Endodermal cell (in vitro differentiated cells): ENCODE results near the gene DUS1L. TPM values are rescaled to one million over a fixed set of nuclear protein-coding genes. Genes with fewer than 3 reads are reported as not detected.

Experiments used
- DNase-seq: peaks from one replicate; pipeline ENCODE4 v3.0.0-alpha.2; 2017
- H3K27ac ChIP-seq: 2 replicates; pipeline ENCODE4 v1.5.1; 2013; ENCODE audit warnings: mild to moderate bottlenecking, low read depth, low read length, moderate library complexity
- H3K27me3 ChIP-seq: 2 replicates; pipeline ENCODE4 v1.6.1; 2013; ENCODE audit warnings: mild to moderate bottlenecking, low read length, moderate library complexity; ENCODE audit not compliant: insufficient read depth, control insufficient read depth, poor library complexity, severe bottlenecking
- H3K36me3 ChIP-seq: 2 replicates; pipeline ENCODE4 v1.7.0; 2013; ENCODE audit warnings: mild to moderate bottlenecking, low read length, moderate library complexity; ENCODE audit not compliant: control insufficient read depth, insufficient read depth
- H3K4me1 ChIP-seq: one replicate; pipeline ENCODE4 v1.7.0; 2013; ENCODE audit warnings: low read length; ENCODE audit not compliant: control insufficient read depth, insufficient read depth
- H3K4me3 ChIP-seq: 2 replicates; pipeline ENCODE4 v1.5.1; 2013; ENCODE audit warnings: mild to moderate bottlenecking, low read length, moderate library complexity
- H3K9ac ChIP-seq: 2 replicates; pipeline ENCODE4 v1.6.1; 2013; ENCODE audit warnings: mild to moderate bottlenecking, low read length, moderate library complexity; ENCODE audit not compliant: poor library complexity, severe bottlenecking; ENCODE audit errors: extremely low read depth
- H3K9me3 ChIP-seq: 2 replicates; pipeline ENCODE4 v1.6.1; 2013; ENCODE audit warnings: mild to moderate bottlenecking, low read length, moderate library complexity; ENCODE audit not compliant: control insufficient read depth
- H3K27ac Mint-ChIP-seq: 2 replicates; pipeline ENCODE4 v1.8.0; 2020; ENCODE audit warnings: mixed read lengths
- H3K27me3 Mint-ChIP-seq: 2 replicates; pipeline ENCODE4 v1.8.0; 2021; ENCODE audit warnings: mild to moderate bottlenecking, mixed read lengths; ENCODE audit not compliant: insufficient read depth
- H3K36me3 Mint-ChIP-seq: 2 replicates; pipeline ENCODE4 v1.8.0; 2020; ENCODE audit warnings: low read depth, mixed read lengths
- H3K4me1 Mint-ChIP-seq: 2 replicates; pipeline ENCODE4 v1.8.0; 2020; ENCODE audit warnings: mixed read lengths
- H3K4me3 Mint-ChIP-seq: 2 replicates; pipeline ENCODE4 v1.8.0; 2020; ENCODE audit warnings: mild to moderate bottlenecking, moderate library complexity, mixed read lengths
- H3K9me3 Mint-ChIP-seq: 2 replicates; pipeline ENCODE4 v1.8.0; 2020; ENCODE audit warnings: mild to moderate bottlenecking, mixed read lengths
- WGBS, 2 experiments: methylation state at CpG; one replicate each; pipeline versions ENCODE4 v1.1.5 to v1.1.7; 2013; ENCODE audit warnings: missing lambda C conversion rate in 2 of 2, mixed read lengths in 1 of 2; ENCODE audit not compliant: insufficient coverage in 1 of 2, insufficient read length in 1 of 2; 5-methylcytosine and 5-hydroxymethylcytosine counted together
- total RNA-seq, 2 donors: library from RNA; stranded (reverse); fragmentation: NEBNext Ultra II Directional in 1 of 2; extraction: Animal tissue kit (Norgen Biotek cat#: 25700) in 1 of 2; gene quantifications; 2 replicates in 1 of 2; 3 replicates in 1 of 2; pipeline ENCODE4 v1.2.1, GENCODE V29; 2021
- TF ChIP-seq, protein P1 (sequence below): fragments of 200-600 bp; sonication (generic); conservative IDR thresholded peaks from 2 replicates; pipeline ENCODE4 v1.5.0; 2021; ENCODE audit warnings: antibody characterized with exemption, mild to moderate bottlenecking

The DUS1L gene
- total RNA-seq, 2 donors from 2014 or later, result 85.3 to 108 TPM

- no peaks in the 10 kb centered on the region for H3K9me3 Mint-ChIP-seq
- TF ChIP-seq, protein P1, sequence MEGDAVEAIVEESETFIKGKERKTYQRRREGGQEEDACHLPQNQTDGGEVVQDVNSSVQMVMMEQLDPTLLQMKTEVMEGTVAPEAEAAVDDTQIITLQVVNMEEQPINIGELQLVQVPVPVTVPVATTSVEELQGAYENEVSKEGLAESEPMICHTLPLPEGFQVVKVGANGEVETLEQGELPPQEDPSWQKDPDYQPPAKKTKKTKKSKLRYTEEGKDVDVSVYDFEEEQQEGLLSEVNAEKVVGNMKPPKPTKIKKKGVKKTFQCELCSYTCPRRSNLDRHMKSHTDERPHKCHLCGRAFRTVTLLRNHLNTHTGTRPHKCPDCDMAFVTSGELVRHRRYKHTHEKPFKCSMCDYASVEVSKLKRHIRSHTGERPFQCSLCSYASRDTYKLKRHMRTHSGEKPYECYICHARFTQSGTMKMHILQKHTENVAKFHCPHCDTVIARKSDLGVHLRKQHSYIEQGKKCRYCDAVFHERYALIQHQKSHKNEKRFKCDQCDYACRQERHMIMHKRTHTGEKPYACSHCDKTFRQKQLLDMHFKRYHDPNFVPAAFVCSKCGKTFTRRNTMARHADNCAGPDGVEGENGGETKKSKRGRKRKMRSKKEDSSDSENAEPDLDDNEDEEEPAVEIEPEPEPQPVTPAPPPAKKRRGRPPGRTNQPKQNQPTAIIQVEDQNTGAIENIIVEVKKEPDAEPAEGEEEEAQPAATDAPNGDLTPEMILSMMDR, result no peak
- no peak overlapping the region for H3K9ac ChIP-seq
- no peak overlapping the region for H3K27ac Mint-ChIP-seq
- no peak overlapping the region for H3K4me3 Mint-ChIP-seq
- no peaks in the 10 kb centered on the region for H3K4me1 ChIP-seq
- H3K27me3 ChIP-seq, result no peaks in the 10 kb centered on the region
- H3K4me3 ChIP-seq, result no peak overlapping the region
- no peaks in the 10 kb centered on the region for H3K27me3 Mint-ChIP-seq
- no peak for DNase-seq
- H3K36me3 Mint-ChIP-seq, result peaks cover 8% of the 10 kb centered on the region
- WGBS, 2 experiments, result 94% methylated on average over 8 to 28 of the region's 28 CpGs
- no peaks in the 10 kb centered on the region for H3K9me3 ChIP-seq
- H3K4me1 Mint-ChIP-seq, result no peaks in the 10 kb centered on the region
- peaks cover 7% of the 10 kb centered on the region for H3K36me3 ChIP-seq
- H3K27ac ChIP-seq, result peak overlapping the region; percentile 24
These were observed 49.3 kb downstream of the DUS1L start for GRCh38 chr17:82016061-82016874.

GRCh38 chr17:82015311-82015971 lies 50.2 kb downstream of the DUS1L start:
- Histone ChIP-seq H3K4me1 (no peaks in the 10 kb centered on the region), H3K9me3 (no peaks in the 10 kb centered on the region), H3K36me3 (peaks cover 7% of the 10 kb centered on the region), H3K9ac (no peak overlapping the region), H3K27ac (peak overlapping the region; percentile 24), H3K27me3 (no peaks in the 10 kb centered on the region), H3K4me3 (no peak overlapping the region)
- Mint-ChIP-seq H3K9me3 (no peaks in the 10 kb centered on the region), H3K4me1 (no peaks in the 10 kb centered on the region), H3K27me3 (no peaks in the 10 kb centered on the region), H3K4me3 (no peak overlapping the region), H3K36me3 (peaks cover 8% of the 10 kb centered on the region), H3K27ac (no peak overlapping the region)
- 86 to 89% methylated on average over 6 to 22 of the region's 24 CpGs for WGBS, 2 experiments
- no peak for DNase-seq
- TF ChIP-seq, protein P1, result no peak

DNA sequence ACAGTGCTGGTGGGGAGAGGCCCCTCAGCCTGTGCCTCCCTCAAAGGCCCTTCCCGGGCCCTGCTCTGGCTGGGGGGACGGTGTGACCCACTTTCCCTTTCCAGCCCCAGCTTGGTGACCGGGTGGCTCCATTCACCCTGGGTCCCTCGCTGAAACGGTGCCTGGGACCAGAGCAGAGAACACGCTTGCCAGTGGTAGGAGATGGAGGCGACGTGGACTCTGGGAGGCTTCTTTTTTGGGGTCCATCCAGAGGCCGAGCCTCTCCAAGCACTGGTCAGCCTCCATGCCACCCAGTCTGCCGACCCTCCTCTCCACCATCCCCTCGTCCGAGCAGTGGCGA lies 50.7 kb downstream of the DUS1L start:
- no peaks in the 10 kb centered on the region for H3K4me1 Mint-ChIP-seq

More for the DNA sequence above, 50.7 kb downstream of the DUS1L start:
- Mint-ChIP-seq H3K27me3 (no peaks in the 10 kb centered on the region), H3K9me3 (no peaks in the 10 kb centered on the region), H3K27ac (no peak overlapping the region), H3K4me3 (no peak overlapping the region), H3K36me3 (peaks cover 8% of the 10 kb centered on the region)
- Histone ChIP-seq H3K36me3 (peaks cover 7% of the 10 kb centered on the region), H3K9ac (no peak overlapping the region), H3K27ac (no peak overlapping the region), H3K9me3 (no peaks in the 10 kb centered on the region), H3K27me3 (no peaks in the 10 kb centered on the region), H3K4me3 (no peak overlapping the region), H3K4me1 (no peaks in the 10 kb centered on the region)
- DNase-seq, result no peak
- TF ChIP-seq, protein P1, result no peak
- WGBS, 2 experiments, result 91 to 92% methylated on average over 13 of the region's 13 CpGs
